Measurements from ENCODE around the gene CELA1. TPM values are rescaled to one million over a fixed set of nuclear protein-coding genes. Genes with fewer than 3 reads are reported as not detected.
"Not testable (repeated sequence)": the region's sequence is repeated elsewhere in the genome, so short reads cannot be mapped to it uniquely, and the experiment has no call there.

The CELA1 gene
- total RNA-seq, 1 donor from 2014 or later, result not detected

DNA sequence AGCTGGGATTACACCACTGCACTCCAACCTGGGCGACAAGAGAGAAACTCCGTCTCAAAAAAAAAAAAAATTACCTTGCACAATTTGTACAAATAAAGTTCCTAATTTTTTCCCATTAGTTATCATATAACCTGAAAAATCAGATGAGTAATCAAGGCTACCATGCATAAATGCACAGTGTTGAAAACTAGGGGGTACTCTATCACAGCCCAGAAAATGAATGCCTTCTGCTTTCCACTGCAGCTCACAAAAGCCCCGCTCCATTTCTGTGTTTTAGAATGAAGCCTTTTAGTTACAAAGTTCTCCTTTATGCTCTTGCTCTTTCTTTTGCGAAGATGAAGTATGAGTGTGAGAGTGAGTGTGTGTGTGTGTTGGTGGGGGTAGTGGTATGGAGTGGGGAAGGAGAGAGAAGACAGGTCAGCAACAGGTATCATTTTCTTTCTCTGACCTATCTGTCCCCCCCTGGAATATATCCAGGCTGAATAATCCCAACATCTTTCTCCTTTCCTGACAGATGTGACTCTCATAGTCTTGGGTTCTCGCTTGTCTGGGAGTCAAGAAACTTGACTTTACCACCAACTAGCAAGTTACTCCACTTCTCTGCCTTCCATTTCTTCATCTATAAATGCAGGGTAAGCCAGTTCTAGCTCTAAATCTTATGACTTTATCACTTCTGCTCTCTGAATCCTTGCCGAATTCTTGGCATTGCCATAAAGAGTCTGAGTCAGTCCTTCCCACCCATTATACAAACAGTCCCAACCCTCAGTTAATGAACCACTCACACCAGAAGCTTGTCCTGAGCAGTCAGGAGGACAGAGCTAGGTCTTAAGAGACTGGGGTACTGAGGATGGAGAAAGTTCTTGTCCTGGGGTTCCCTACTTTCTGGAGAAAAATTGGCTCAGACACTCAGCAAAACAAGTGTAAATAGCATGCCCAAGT lies 38.6 kb downstream of the CELA1 start:
- no peaks in the 10 kb centered on the region for H3K36me3 Mint-ChIP-seq (ENCODE audit: insufficient read depth)
- H3K27me3 Mint-ChIP-seq, result peaks cover 4% of the 10 kb centered on the region
- TF ChIP-seq, protein P1, sequence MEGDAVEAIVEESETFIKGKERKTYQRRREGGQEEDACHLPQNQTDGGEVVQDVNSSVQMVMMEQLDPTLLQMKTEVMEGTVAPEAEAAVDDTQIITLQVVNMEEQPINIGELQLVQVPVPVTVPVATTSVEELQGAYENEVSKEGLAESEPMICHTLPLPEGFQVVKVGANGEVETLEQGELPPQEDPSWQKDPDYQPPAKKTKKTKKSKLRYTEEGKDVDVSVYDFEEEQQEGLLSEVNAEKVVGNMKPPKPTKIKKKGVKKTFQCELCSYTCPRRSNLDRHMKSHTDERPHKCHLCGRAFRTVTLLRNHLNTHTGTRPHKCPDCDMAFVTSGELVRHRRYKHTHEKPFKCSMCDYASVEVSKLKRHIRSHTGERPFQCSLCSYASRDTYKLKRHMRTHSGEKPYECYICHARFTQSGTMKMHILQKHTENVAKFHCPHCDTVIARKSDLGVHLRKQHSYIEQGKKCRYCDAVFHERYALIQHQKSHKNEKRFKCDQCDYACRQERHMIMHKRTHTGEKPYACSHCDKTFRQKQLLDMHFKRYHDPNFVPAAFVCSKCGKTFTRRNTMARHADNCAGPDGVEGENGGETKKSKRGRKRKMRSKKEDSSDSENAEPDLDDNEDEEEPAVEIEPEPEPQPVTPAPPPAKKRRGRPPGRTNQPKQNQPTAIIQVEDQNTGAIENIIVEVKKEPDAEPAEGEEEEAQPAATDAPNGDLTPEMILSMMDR (IDR thresholded peaks at IDR 0.05; ENCODE audit: unreplicated experiment), result no peak
- peak overlapping the region; percentile 3 for H3K27ac Mint-ChIP-seq
- H3K9me3 Mint-ChIP-seq (ENCODE audit: low read depth), result no peaks in the 10 kb centered on the region
- peaks cover 6% of the 10 kb centered on the region for H3K4me1 Mint-ChIP-seq (ENCODE audit: low read depth)
- no peak for DNase-seq (ENCODE audit: low spot score, unreplicated experiment)
- H3K4me3 Mint-ChIP-seq (ENCODE audit: low read depth), result no peak overlapping the region

DNA sequence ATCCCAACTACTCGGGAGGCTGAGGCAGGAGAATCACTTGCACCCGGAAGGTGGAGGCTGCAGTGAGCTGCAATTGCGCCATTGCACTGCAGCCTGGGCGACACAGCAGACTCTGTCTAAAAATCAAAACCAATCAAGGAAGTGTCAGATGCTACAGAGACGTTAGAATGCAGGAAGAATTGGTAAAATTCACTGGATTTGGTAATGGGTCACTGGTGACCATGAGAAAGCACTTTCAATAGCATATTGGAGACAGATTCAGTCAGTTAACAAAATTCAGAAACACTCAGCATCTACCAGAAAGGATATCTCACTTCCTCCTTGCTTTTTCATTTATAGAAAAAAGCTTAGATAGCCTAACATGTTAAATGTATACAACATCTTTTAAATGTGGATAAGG lies 40.0 kb downstream of the CELA1 start:
- no peaks in the 10 kb centered on the region for H3K36me3 Mint-ChIP-seq (ENCODE audit: insufficient read depth)
- H3K27me3 Mint-ChIP-seq, result peaks cover 4% of the 10 kb centered on the region
- H3K27ac Mint-ChIP-seq, result no peak overlapping the region
- no peak for DNase-seq (ENCODE audit: low spot score, unreplicated experiment)
- H3K9me3 Mint-ChIP-seq (ENCODE audit: low read depth), result no peaks in the 10 kb centered on the region
- TF ChIP-seq, protein P1 (IDR thresholded peaks at IDR 0.05; ENCODE audit: unreplicated experiment), result no peak
- no peak overlapping the region for H3K4me3 Mint-ChIP-seq (ENCODE audit: low read depth)
- H3K4me1 Mint-ChIP-seq (ENCODE audit: low read depth), result peaks cover 6% of the 10 kb centered on the region

DNA sequence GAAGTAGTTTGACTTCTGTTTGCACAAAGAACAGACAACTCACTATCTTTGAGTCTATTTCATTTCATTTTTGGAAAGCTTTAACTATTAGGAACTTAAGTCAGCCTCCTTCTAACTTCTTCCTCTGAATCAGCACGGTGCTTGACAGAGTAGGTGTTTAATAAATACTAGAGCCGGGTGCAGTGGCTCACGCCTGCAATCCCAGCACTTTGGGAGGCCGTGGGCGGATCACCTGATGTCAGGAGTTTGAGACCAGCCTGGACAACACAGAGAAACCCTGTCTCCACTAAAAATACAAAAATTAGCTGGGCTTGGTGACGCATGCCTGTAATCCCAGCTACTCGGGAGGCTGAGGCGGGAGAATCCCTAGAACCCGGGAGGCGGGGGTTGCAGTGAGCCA lies 45.7 kb downstream of the CELA1 start:
- not testable (repeated sequence) for H3K27ac Mint-ChIP-seq; H3K4me1 Mint-ChIP-seq (ENCODE audit: low read depth); DNase-seq (ENCODE audit: low spot score, unreplicated experiment); H3K9me3 Mint-ChIP-seq (ENCODE audit: low read depth); H3K27me3 Mint-ChIP-seq; H3K36me3 Mint-ChIP-seq (ENCODE audit: insufficient read depth); H3K4me3 Mint-ChIP-seq (ENCODE audit: low read depth)

DNA sequence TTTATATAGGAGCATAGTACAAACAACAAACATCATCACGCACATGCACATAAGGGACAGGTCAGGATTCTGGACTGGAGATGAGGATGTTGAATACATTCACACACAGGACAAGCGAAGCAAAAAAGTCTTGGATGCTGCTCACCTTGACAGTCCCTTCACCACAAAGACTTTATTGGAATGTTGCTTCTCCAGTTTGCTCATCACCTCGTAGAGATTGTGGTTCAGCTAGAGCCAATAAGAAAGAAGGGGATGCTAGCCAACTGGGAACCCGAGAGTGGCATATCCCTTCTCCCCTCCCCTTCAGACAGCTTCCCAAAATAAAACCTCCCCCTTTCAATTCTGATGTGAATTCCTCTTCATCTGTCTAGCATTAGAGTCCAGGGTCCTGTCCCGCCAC lies 50.8 kb downstream of the CELA1 start:
- no peaks in the 10 kb centered on the region for H3K36me3 Mint-ChIP-seq (ENCODE audit: insufficient read depth)
- no peak overlapping the region for H3K4me3 Mint-ChIP-seq (ENCODE audit: low read depth)
- DNase-seq (ENCODE audit: low spot score, unreplicated experiment), result no peak
- no peaks in the 10 kb centered on the region for H3K4me1 Mint-ChIP-seq (ENCODE audit: low read depth)
- no peaks in the 10 kb centered on the region for H3K9me3 Mint-ChIP-seq (ENCODE audit: low read depth)
- no peak overlapping the region for H3K27ac Mint-ChIP-seq
- TF ChIP-seq, protein P1 (IDR thresholded peaks at IDR 0.05; ENCODE audit: unreplicated experiment), result no peak
- no peaks in the 10 kb centered on the region for H3K27me3 Mint-ChIP-seq

DNA sequence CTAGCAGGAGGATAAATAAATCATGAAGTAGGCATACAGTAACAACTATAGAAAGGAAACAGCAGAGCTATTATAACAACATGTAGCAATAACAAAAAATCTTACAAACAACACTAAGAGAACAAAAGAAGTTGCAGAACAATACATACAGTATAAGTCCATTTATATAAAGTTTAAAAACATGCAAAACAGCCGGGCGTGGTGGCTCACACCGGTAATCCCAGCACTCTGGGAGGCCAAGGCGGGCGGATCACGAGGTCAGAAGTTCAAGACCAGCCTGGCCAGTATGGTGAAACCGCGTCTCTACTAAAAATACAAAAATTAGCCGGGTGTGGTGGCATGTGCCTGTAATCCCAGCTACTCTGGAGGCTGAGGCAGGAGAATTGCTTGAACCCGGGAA lies 52.4 kb downstream of the CELA1 start:
- not testable (repeated sequence) for H3K27me3 Mint-ChIP-seq; DNase-seq (ENCODE audit: low spot score, unreplicated experiment); H3K9me3 Mint-ChIP-seq (ENCODE audit: low read depth); H3K27ac Mint-ChIP-seq; H3K4me3 Mint-ChIP-seq (ENCODE audit: low read depth); H3K4me1 Mint-ChIP-seq (ENCODE audit: low read depth); H3K36me3 Mint-ChIP-seq (ENCODE audit: insufficient read depth)

DNA sequence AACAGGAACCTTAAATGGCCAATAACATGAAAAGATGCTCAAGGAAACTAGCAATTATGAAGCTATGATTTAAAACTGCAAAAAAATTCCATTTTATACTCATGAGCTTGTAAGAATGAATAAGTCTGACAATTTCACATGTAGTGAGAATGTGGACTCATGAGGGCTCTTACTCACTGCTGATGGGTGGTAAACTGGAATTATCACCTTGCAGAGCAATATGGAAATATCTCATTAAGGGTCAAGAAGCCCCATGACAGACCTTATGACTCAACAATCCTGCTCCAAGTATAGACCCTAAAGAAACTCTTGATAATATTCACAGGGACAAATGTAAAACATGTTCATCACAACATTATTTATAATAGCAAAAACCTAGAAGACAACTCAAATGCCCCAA lies 52.8 kb downstream of the CELA1 start:
- H3K36me3 Mint-ChIP-seq (ENCODE audit: insufficient read depth), result no peaks in the 10 kb centered on the region
- TF ChIP-seq, protein P1 (IDR thresholded peaks at IDR 0.05; ENCODE audit: unreplicated experiment), result no peak
- no peaks in the 10 kb centered on the region for H3K9me3 Mint-ChIP-seq (ENCODE audit: low read depth)
- H3K27me3 Mint-ChIP-seq, result no peaks in the 10 kb centered on the region
- DNase-seq (ENCODE audit: low spot score, unreplicated experiment), result no peak
- H3K27ac Mint-ChIP-seq, result no peak overlapping the region
- H3K4me3 Mint-ChIP-seq (ENCODE audit: low read depth), result no peak overlapping the region
- H3K4me1 Mint-ChIP-seq (ENCODE audit: low read depth), result no peaks in the 10 kb centered on the region

DNA sequence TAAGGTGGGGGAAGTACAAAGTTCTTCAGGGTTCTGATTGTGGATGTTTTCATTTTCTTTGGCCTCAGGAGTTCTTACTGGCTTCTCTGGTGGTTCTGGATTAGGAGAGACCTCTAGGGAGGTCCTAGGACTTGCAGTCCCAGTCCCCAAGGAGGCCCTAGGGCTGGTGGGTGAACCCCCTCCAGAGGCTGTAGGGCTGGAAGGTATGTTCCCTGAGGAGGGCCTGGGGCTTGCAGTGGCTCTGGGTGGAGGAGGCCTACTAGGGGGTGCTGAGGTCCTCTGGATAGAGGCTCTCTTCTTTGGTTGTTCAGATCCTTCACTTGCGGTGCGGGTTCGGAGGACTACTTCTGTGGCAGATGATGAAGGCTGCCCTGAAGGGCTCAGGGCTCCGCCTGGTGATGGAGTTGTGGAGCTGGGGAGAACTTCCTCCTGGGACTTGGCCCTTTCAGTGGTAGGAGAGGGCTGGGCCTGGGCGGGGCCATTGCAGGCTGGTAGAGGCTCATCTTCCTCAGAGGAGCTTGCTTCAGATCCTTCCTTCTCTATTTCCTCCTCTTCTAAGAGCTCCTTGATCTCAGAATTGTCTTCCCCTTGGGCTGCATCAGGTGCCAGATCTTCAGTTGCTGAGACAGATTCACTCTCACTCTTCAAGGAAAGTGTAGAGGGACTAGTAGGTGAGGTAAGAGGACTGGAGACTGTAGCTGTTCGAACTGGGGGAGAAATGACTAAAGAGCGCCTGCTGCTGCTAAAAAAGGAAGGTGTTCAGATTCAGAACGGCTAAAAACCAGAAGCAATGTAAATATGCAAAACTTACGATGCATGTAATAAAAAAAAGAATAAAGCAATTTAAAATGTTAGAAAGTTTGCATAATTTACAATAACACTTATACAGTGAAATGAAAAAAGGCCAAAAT lies 54.6 kb downstream of the CELA1 start:
- H3K4me1 Mint-ChIP-seq (ENCODE audit: low read depth); H3K27me3 Mint-ChIP-seq; H3K9me3 Mint-ChIP-seq (ENCODE audit: low read depth); DNase-seq (ENCODE audit: low spot score, unreplicated experiment); H3K36me3 Mint-ChIP-seq (ENCODE audit: insufficient read depth); H3K27ac Mint-ChIP-seq; H3K4me3 Mint-ChIP-seq (ENCODE audit: low read depth): not testable (repeated sequence)

All from progenitor cell of endocrine pancreas (in vitro differentiated cells).